Measurements from ENCODE around the gene NUDT1.

DNA sequence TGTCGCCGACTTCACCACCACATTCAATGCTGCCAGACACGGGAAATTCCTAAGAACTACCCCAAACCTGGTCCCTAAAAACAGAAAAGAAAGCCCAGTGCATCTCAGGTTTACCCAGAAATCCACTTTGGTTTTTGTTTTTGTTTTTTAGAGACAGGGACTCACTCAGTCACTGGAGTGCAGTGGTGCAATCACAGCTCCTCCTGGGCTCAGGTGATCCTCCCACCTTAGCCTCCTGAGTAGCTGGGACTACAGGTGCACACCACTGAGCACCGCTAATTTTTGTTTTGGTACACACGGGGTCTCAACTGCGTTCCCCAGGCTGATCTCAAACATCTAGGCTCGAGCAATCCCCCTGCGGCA, 32.1 kb upstream of the NUDT1 start:
- TF ChIP-seq EZH2 (IDR thresholded peaks at IDR 0.05; ENCODE audit: insufficient read depth, poor library complexity, severe bottlenecking): no peak
- TF ChIP-seq EZH2phosphoT487 (IDR thresholded peaks at IDR 0.05; ENCODE audit: insufficient read depth, low read depth): no peak
